ENCODE results near the gene ANK3.

ANK3 gene

DNA sequence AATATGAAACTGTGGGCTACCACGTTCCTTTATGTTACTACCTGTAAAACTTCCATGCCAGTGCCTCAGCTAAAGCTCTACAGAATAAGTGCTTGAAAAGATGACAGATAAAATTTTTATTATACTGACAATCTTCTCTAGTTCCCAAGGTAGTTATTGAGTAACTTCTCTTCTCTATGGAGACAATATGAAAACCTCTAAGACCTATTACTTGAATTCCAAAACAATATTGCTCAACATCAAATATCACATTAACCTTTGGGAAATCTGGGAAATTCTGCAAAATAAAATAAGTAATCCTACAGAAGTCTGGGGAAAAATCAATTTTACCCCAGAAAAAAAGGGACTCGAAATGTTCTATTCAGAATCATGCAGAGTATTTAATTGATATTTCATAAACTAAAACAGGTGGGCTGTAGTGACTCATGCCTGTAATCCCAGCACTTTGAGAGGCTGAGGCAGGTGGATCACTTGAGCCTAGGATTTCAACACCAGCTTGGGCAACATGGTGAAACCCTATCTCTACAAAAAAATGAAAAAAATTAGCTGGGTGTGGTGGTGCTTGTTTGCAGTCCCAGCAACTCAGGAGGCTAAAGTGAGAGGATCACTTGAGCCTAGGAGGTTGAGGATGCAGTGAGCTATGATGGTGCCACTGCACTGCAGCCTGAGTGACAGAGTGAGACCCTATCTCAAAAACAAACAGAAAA, 23.8 kb upstream of the ANK3 start:
- DNase-seq: no peak

GRCh38 chr10:60410970-60411369, 21.3 kb upstream of the ANK3 start:
- no peak for DNase-seq

DNA sequence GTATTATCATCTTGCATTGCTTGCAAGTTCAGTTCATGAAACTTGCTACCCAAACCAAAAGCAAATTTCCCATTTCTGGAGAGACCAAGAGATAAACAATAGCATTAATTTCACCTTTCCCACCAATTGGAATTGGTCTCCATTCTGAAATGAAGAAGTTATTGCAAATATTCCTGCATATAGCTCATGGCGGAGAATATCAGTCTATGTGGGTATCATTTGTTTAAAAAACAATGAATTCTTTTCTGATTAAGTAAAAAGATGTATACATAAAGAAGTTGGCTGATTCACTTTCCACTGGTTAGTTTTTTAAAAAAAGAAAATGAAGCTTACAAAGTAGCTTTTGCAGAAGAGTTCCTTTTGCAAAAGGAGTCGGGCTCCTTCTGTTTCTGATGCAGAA, 19.5 kb upstream of the ANK3 start:
- DNase-seq: no peak

DNA sequence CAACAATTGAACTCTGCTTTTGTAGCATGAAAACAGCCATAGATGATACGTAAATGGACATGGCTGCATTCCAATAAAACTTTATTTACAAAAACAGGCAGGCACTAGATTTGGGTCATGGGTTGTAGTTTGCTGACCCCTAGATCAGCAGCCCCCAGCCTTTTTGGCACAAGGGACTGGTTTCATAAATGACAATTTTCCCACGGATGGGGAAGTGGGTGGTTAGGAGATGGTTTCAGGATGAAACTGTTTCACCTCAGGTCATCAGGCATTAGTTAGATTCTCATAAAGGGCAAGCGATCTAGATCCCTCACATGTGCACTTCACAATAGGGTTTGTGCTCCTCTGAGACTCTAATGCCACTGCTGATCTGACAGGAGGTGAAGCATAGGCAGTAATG, 16.5 kb upstream of the ANK3 start:
- DNase-seq: no peak

GRCh38 chr10:60405172-60405571, 15.5 kb upstream of the ANK3 start:
- DNase-seq: no peak

GRCh38 chr10:60403168-60403873, 13.6 kb upstream of the ANK3 start:
- no peak for DNase-seq

DNA sequence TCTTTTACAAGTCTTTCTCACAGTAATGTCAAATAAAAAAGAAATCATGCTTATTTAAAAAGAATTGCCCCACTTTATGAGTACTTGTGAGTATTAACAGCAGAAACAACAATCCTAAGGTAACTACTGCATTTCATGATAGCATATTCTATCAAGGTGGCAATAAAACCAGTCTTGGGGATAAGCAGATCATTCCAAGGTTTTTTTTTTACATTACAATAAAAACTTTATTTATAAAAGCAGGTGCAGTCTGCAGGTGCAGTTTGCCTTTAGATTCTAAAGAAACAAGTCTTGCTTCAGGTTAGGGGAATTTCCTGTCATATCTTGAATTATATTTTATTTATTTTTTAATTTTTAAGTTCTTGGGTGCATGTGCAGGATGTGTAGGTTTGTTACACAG, 10.7 kb upstream of the ANK3 start:
- no peak for DNase-seq

- DNase-seq: no peak
Observed at GRCh38 chr10:60399328-60399727, 9.7 kb upstream of the ANK3 start.

GRCh38 chr10:60397792-60398191, 8.1 kb upstream of the ANK3 start:
- no peak for DNase-seq

- no peak for DNase-seq
Observed at GRCh38 chr10:60396766-60397165, 7.1 kb upstream of the ANK3 start.

DNA sequence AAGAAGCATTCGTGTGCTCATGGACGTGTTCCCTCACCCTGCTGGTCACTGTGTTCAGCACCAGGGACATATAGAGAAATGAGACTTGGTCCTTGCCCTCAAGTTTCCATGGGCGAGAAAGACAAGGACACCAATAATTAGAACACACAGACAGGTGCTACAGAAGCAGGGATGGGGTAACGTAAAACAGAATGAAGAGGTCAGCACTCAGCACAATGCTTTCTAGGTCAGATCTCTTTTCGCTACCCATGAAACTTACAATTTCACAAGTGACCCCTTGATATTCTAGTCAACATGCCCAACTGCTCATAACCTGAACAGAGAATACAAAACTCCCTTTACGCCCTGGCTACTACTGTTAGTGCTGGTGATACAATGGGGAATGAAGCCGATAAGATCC, 6.0 kb upstream of the ANK3 start:
- no peak for DNase-seq

DNA sequence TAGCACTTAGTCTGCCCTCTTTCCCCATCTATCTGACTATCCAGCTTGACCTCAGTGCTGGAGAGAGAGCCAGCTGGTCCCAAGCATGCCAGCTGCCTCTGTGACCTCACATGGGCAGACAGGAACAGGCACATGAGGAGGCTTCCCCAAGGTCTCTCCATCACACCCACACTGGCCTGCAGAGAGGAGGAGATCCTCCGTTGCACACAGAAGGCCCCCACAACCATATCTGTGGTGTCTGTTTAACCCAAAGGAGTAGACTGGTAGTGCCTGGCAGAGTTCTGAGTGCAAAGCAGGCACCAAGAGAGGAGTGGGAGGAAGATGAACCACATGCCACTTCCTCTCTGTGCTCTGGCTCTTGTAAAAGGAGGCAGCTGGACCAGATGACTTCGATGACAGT, 4.8 kb upstream of the ANK3 start:
- DNase-seq: no peak

DNA sequence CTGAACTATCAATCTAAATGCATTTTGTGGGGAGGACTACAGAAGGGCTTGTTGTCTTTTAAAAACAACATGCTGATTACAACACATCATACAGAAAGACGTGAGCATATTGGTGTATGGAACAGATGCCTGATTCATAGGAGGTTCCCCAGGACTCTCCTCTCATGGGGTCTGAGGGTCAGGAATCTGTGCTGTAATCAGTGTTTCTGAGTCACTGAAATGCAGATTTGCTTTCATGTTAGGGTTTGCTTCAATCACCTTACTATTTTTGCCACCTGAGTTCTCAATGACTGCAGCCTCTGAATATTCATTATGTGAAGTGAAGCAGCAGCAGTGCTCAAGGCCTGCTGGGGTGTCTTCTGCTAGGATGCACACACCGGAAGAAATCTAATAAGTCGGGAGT, 550 bp upstream of the ANK3 start:
- no peak for DNase-seq

DNA sequence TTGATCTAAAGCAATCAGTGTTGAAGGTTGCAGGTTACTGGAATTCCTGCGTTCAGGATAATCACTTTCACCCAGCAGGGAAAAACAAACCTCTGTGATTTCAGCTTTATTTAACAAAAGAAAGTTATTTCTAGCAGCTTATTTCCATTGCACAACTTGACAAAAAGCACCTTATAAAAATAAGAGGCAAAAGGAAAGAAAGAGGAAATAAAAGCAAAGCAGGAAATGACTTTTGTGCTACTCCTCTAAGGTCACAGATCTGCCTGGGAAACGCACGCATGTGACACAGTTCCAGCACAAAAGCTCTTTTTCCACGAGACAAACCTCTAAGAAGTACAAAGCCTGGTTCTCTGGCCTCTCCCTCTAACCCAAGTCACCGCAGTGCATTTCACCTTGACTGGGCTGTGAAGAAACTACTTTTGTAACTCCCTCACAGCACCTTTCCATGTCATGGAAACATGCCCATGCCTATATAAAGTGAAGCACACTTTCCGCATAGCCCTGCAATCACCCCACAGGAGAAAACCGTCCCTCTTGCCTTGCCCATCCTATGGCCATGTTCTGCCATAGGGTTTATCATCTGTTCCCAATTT, 870 bp downstream of the ANK3 start:
- no peak for DNase-seq

GRCh38 chr10:60388116-60388625, 1.5 kb downstream of the ANK3 start:
- no peak for DNase-seq

- DNase-seq: no peak
Observed at GRCh38 chr10:60387531-60387930, 2.1 kb downstream of the ANK3 start.

DNA sequence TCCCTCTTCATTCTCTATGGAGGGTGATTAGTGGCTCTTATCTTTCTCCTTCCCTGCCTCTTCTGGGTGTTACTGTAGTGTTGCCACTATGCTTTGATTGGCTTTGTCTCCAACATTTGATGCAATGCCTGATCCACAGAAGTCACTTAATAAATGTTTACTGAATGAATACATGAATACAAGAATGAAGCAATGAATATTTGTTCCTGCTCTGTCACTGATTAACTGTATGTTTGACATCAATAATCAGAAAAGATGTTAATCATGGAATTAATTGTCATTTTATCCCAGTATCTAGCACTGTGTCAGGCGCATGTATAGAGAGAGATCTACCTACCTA, 4.3 kb downstream of the ANK3 start:
- no peak for DNase-seq

DNA sequence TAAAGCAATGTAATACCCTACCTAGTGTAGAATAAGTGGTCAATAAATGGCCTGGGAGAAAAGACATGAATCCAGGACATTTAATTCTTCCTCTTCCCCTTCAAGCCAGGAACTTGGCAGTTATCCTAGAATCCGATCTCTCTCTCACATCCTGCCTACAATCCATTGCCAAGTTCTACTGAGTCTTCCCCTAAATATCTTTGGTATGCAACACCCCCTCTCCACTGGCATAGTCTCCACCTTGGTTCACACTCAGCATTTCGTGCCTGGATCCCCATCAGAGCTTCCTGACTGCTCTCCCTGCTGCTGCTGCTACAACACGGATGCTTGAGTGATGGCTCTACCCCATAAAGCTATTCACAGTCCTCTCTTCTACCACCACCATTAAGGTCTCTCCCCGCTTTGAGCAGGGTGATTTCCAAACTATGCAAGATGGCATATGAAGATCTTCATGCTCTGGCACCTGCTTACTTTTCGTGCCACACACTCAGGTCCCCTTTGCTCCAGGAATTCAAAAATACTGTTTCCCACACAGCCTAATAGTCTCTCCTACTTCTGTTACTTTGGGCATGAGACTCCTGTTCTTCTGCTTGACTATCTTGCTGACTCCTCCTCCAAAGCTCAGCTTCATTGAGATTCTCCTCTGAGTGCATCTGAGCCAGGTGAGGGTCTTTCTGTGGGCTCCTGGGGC, 4.8 kb downstream of the ANK3 start:
- no peak for DNase-seq

DNA sequence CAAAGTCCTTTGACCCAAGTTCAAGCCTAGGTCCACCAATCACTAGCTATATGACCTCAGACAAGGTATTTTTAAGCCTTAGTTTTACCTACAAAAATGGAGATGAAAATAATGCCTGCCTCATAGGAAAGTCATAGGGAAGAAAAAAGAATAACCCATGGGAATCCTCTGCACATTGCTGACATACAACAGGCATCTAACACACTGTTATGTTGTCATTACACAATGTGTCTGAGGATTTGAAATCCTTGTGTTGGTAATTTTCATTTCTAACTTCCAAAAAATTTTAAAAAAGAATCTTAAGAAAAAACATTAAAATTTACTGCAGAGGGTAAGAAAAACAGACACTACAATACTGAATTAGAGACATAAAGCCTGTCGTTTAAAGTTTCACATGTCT, 5.7 kb downstream of the ANK3 start:
- no peak for DNase-seq

DNA sequence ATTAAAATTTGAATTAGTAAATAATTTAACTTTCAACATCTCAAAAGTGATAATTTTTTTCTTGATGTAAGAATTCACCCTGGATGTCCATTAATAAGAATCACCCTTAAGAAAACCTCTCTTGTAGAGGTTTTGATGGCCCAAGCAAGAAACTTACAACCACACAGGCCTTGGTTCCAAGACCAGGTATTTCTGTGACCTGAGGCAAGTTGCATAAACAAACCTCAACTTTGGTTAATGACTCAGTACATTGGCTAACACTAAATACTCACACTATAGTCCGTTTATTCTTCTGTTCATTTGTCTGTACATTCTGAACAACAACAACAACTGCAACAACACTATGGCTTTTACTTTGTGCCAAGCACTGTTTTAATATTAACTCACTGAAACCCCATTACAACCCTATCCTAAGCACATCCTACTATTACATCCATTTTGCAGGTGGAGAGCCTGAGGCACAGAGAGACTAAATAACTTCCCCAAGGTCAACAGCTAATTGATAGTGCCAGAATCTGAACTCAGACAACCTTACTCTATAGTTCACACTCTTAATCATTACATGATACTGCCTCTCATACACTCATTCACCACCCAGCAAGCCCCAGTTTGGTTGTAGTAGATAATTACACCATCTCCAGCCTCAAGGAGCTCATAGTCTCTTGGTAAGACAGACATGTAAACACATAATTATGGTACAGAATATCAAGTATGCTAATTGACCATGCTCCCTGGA, 6.6 kb downstream of the ANK3 start:
- no peak for DNase-seq

- DNase-seq: no peak
Observed at GRCh38 chr10:60380781-60381180, 8.9 kb downstream of the ANK3 start.

GRCh38 chr10:60377955-60378354, 11.7 kb downstream of the ANK3 start:
- no peak for DNase-seq

GRCh38 chr10:60377042-60377352, 12.7 kb downstream of the ANK3 start:
- no peak for DNase-seq
